Ovary (tissue), 3 donors: ENCODE results near the gene LRRC8E.

ENCODE experiments used
- EP300 ChIP-seq: sonication (generic); formaldehyde crosslinking; IDR thresholded peaks from one replicate; pipeline ENCODE4 v1.6.1; 2017; ENCODE audit warnings: antibody characterized with exemption
- TF ChIP-seq, protein P1 (sequence below), 3 donors: fragments of 450-650 bp in 2 of 3; fragments of 200-600 bp in 1 of 3; IDR thresholded peaks; one replicate each; pipeline versions ENCODE4 v1.5.1 to v1.8.0; 2016 to 2022; ENCODE audit warnings: antibody characterized with exemption in 3 of 3, mild to moderate bottlenecking in 1 of 3
- donor health status: DM: no; HTN: no; CAD: no.

DNA sequence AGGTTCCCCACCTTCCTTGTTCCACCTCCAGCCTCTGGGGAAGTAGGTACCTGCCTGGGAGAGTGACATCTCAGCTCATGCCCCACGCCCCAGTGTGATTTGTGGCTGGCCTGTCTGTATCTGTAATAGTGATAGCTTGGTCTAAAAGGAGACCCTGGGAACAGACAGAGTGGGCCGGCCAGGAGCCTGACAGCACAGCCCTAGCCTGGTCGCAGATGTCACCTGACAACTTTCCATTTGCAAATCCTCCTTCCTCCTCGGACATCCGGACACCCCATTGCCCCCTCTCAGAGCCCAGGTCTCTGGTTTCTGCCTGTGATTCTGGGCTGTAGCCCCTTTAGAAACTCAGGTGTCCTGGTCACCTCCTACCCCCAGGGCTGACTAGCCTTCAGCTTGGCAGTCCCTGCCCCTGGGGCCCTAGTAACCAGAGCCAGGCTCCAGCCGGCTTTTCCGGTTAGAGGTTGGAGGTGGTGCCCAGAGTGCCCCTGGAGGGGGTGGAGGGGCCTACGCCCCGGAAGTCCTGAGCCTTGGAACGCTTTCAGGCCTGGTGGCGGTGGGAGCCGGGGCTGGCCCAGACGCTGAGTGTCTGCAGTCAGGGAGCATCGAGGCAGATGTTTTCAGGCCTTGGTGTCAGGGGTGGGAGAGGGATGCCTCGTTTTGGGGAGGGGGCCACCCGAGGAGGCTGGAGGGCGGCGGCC, 6.5 kb downstream of the LRRC8E start:
- TF ChIP-seq, protein P1, sequence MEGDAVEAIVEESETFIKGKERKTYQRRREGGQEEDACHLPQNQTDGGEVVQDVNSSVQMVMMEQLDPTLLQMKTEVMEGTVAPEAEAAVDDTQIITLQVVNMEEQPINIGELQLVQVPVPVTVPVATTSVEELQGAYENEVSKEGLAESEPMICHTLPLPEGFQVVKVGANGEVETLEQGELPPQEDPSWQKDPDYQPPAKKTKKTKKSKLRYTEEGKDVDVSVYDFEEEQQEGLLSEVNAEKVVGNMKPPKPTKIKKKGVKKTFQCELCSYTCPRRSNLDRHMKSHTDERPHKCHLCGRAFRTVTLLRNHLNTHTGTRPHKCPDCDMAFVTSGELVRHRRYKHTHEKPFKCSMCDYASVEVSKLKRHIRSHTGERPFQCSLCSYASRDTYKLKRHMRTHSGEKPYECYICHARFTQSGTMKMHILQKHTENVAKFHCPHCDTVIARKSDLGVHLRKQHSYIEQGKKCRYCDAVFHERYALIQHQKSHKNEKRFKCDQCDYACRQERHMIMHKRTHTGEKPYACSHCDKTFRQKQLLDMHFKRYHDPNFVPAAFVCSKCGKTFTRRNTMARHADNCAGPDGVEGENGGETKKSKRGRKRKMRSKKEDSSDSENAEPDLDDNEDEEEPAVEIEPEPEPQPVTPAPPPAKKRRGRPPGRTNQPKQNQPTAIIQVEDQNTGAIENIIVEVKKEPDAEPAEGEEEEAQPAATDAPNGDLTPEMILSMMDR (IDR thresholded peaks at IDR 0.05): no peak
- no peak for TF ChIP-seq EP300
